Spleen (tissue), 7 donors: ENCODE measurements around the gene SH3BP4.

Experiments
- CTCF ChIP-seq, 11 experiments: fragments of 200-600 bp in 7 of 11; fragments of 450-650 bp in 4 of 11; sonication (generic) in 4 of 11; IDR thresholded peaks in 8 of 11; conservative IDR thresholded peaks in 3 of 11; 1 replicate in 7 of 11; 2 replicates in 4 of 11; pipeline versions ENCODE4 v1.4.0 to v1.8.0; 2016 to 2021; ENCODE audit warnings: antibody characterized with exemption in 11 of 11, inconsistent platforms in 4 of 11, mild to moderate bottlenecking in 1 of 11
- POLR2A ChIP-seq, 3 donors: fragments of 450-650 bp; IDR thresholded peaks; one replicate each; pipeline ENCODE4 v1.5.1; 2017; ENCODE audit warnings: antibody characterized with exemption in 3 of 3, mild to moderate bottlenecking in 1 of 3
- POLR2AphosphoS5 ChIP-seq, 3 donors: sonication (generic); formaldehyde crosslinking; IDR thresholded peaks; one replicate each; pipeline ENCODE4 v1.5.1; 2017; ENCODE audit warnings: antibody characterized with exemption in 3 of 3
- donor health status: DM: no; HTN: no; CAD: no; lungs with moderate emphysema.
- donor health status: DM: no; HTN: no; CAD: no.
- donor health status: DM: no; HTN: no; CAD: no.

- TF ChIP-seq CTCF (IDR thresholded peaks at IDR 0.05 in 8 of 11, conservative IDR thresholded peaks at IDR 0.05 in 3 of 11) (no peak), POLR2AphosphoS5 (IDR thresholded peaks at IDR 0.05) (no peak), POLR2A (IDR thresholded peaks at IDR 0.05) (no peak)
Measured at GRCh38 chr2:235046589-235046988, 94.8 kb downstream of the SH3BP4 start.
